ENCODE measurements around the gene REPIN1.
A peak's percentile ranks its signal among the peaks of the same experiment; 100 is the strongest.

Gene REPIN1

DNA sequence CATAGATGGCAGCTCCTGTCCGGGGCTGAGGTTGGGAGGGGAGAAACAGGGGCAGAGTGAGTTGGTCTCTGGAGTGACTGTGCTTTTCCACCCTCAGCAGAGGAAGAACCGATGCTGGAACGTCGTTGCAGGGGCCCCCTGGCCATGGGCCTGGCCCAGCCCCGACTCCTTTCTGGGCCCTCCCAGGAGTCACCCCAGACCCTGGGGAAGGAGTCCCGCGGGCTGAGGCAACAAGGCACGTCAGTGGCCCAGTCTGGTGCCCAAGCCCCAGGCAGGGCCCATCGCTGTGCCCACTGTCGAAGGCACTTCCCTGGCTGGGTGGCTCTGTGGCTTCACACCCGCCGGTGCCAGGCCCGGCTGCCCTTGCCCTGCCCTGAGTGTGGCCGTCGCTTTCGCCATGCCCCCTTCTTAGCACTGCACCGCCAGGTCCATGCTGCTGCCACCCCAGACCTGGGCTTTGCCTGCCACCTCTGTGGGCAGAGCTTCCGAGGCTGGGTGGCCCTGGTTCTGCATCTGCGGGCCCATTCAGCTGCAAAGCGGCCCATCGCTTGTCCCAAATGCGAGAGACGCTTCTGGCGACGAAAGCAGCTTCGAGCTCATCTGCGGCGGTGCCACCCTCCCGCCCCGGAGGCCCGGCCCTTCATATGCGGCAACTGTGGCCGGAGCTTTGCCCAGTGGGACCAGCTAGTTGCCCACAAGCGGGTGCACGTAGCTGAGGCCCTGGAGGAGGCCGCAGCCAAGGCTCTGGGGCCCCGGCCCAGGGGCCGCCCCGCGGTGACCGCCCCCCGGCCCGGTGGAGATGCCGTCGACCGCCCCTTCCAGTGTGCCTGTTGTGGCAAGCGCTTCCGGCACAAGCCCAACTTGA is 2.7 kb downstream of the REPIN1 start:
- Histone ChIP-seq H3K27ac (ENCODE audit: low read length) (peak overlapping the region; percentile 19), H3K36me3 (ENCODE audit: control insufficient read depth in 1 of 2, insufficient read depth in 2 of 2, low read length in 2 of 2) (peaks cover 23 to 37% of the 10 kb centered on the region in 2 donors), H3K4me3 (ENCODE audit: low read depth in 1 of 2, low read length in 2 of 2) (no peak overlapping the region), H3K27me3 (ENCODE audit: low read depth, low read length) (no peaks in the 10 kb centered on the region), H3K4me1 (ENCODE audit: control insufficient read depth in 1 of 2, insufficient read depth in 2 of 2, low read length in 2 of 2) (peaks cover 12 to 45% of the 10 kb centered on the region in 2 donors), H3K9me3 (ENCODE audit: control insufficient read depth in 1 of 2, low read length in 2 of 2) (no peaks in the 10 kb centered on the region)

DNA sequence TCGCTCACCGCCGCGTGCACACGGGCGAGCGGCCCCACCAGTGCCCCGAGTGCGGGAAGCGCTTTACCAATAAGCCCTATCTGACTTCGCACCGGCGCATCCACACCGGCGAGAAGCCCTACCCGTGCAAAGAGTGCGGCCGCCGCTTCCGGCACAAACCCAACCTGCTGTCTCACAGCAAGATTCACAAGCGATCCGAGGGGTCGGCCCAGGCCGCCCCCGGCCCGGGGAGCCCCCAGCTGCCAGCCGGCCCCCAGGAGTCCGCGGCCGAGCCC is 3.3 kb downstream of the REPIN1 start:
- Histone ChIP-seq H3K27me3 (ENCODE audit: low read depth, low read length) (no peaks in the 10 kb centered on the region), H3K4me1 (ENCODE audit: control insufficient read depth in 1 of 2, insufficient read depth in 2 of 2, low read length in 2 of 2) (peaks cover 12 to 45% of the 10 kb centered on the region in 2 donors), H3K4me3 (ENCODE audit: low read depth in 1 of 2, low read length in 2 of 2) (no peak overlapping the region), H3K27ac (ENCODE audit: low read length) (no peak overlapping the region), H3K9me3 (ENCODE audit: control insufficient read depth in 1 of 2, low read length in 2 of 2) (no peaks in the 10 kb centered on the region), H3K36me3 (ENCODE audit: control insufficient read depth in 1 of 2, insufficient read depth in 2 of 2, low read length in 2 of 2) (peaks cover 23 to 37% of the 10 kb centered on the region in 2 donors)

- no peaks in the 10 kb centered on the region for H3K9me3 ChIP-seq (ENCODE audit: control insufficient read depth in 1 of 2, low read length in 2 of 2)
- H3K27me3 ChIP-seq (ENCODE audit: low read depth, low read length): no peaks in the 10 kb centered on the region
- H3K4me1 ChIP-seq (ENCODE audit: control insufficient read depth in 1 of 2, insufficient read depth in 2 of 2, low read length in 2 of 2): peaks cover 12 to 45% of the 10 kb centered on the region in 2 donors
- H3K27ac ChIP-seq (ENCODE audit: low read length): no peak overlapping the region
- H3K4me3 ChIP-seq (ENCODE audit: low read depth in 1 of 2, low read length in 2 of 2): no peak overlapping the region
- peaks cover 23 to 37% of the 10 kb centered on the region in 2 donors for H3K36me3 ChIP-seq (ENCODE audit: control insufficient read depth in 1 of 2, insufficient read depth in 2 of 2, low read length in 2 of 2)
Observed at GRCh38 chr7:150372271-150373048, 3.8 kb downstream of the REPIN1 start.

DNA sequence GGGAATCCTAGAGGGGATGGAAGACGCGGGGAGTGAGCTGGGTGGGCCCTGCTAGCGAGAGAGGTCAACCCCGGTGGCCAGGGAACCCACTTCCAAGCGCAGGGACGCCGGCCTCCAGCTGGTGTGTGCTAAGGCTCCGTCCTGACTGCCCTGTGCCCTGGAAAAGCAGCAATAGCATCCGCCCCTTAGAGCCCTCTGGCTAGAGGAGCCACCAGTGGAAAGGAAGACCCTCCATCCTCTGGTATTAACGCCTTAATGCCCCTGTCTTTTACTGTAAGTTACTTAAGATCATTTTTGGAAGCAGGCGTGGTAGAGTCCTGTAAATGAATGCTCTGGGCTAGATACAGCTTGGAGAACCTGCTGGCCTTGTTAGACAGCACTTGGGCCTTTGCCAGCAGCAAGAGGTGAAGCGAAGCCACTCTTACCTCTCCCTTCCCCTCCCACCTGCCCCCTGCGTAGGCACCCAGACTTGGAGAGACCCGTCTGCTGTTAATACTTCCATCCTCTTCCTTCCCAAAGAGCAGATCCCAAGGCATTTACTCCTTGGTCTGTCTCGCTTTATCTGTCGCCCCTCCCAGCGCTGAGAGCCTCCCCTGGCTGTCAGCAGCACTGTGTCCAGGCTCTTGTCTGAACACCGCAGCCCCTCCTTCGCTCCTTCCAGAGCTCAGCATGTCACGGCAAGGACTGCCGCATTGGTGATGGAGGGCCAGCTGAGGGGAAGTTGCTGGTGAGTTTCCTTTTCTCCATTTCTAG is 4.6 kb downstream of the REPIN1 start:
- peaks cover 23 to 37% of the 10 kb centered on the region in 2 donors for H3K36me3 ChIP-seq (ENCODE audit: control insufficient read depth in 1 of 2, insufficient read depth in 2 of 2, low read length in 2 of 2)
- no peaks in the 10 kb centered on the region for H3K27me3 ChIP-seq (ENCODE audit: low read depth, low read length)
- H3K9me3 ChIP-seq (ENCODE audit: control insufficient read depth in 1 of 2, low read length in 2 of 2): no peaks in the 10 kb centered on the region
- peak overlapping the region; percentile 19 for H3K27ac ChIP-seq (ENCODE audit: low read length)
- no peak overlapping the region for H3K4me3 ChIP-seq (ENCODE audit: low read depth in 1 of 2, low read length in 2 of 2)
- peaks cover 12 to 46% of the 10 kb centered on the region in 2 donors for H3K4me1 ChIP-seq (ENCODE audit: control insufficient read depth in 1 of 2, insufficient read depth in 2 of 2, low read length in 2 of 2)

GRCh38 chr7:150374026-150374425 is 5.4 kb downstream of the REPIN1 start:
- Histone ChIP-seq H3K27me3 (ENCODE audit: low read depth, low read length) (no peaks in the 10 kb centered on the region), H3K36me3 (ENCODE audit: control insufficient read depth in 1 of 2, insufficient read depth in 2 of 2, low read length in 2 of 2) (peaks cover 23 to 37% of the 10 kb centered on the region in 2 donors), H3K4me3 (ENCODE audit: low read depth in 1 of 2, low read length in 2 of 2) (no peak overlapping the region), H3K9me3 (ENCODE audit: control insufficient read depth in 1 of 2, low read length in 2 of 2) (no peaks in the 10 kb centered on the region), H3K27ac (ENCODE audit: low read length) (peak overlapping the region; percentile 19), H3K4me1 (ENCODE audit: control insufficient read depth in 1 of 2, insufficient read depth in 2 of 2, low read length in 2 of 2) (peaks cover 12 to 50% of the 10 kb centered on the region in 2 donors)

GRCh38 chr7:150374472-150374871 is 5.8 kb downstream of the REPIN1 start:
- no peak overlapping the region for H3K27ac ChIP-seq (ENCODE audit: low read length)
- peaks cover 12 to 46% of the 10 kb centered on the region in 2 donors for H3K4me1 ChIP-seq (ENCODE audit: control insufficient read depth in 1 of 2, insufficient read depth in 2 of 2, low read length in 2 of 2)
- H3K27me3 ChIP-seq (ENCODE audit: low read depth, low read length): no peaks in the 10 kb centered on the region
- H3K4me3 ChIP-seq (ENCODE audit: low read depth in 1 of 2, low read length in 2 of 2): no peak overlapping the region
- peaks cover 23 to 37% of the 10 kb centered on the region in 2 donors for H3K36me3 ChIP-seq (ENCODE audit: control insufficient read depth in 1 of 2, insufficient read depth in 2 of 2, low read length in 2 of 2)
- no peaks in the 10 kb centered on the region for H3K9me3 ChIP-seq (ENCODE audit: control insufficient read depth in 1 of 2, low read length in 2 of 2)

DNA sequence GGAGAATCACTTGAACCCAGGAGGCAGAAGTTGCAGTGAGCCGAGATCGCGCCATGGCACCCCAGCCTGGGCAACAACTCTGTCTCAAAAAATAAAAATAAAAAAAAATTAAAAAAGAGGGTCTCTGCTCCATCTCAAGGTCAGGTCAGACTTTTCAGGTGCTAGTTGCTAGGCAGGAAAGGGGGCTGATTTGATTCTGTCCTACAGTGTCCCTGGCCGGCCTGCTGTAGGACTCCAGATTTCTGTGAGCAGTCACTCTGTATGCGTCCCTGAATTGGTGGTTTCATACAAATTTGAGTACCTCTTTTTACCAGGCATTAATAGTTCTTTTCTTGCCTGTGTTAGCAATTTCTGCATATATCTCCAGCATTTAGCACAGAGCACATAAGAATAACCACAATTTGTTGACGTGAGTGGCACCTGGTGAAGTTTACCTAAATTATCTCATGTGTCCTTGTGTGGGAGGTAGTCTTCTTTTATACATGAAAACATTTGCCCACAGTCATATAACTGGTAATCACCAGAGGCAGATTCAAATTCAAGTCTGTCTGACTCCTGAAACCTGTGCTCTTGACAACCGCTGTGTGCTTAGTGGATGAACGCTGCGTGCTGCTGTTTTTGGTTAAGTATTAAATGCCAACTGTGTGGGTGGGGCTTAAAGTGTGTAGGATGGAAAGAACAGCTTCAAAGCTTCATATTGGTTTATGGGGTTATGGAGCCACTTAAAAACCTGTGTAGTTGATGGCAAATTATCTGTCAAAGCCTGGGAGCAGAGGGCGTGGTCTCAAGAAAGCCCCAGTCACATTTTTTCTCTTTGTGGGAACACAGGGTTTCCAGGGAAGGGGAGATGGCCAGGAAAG is 7.3 kb downstream of the REPIN1 start:
- Histone ChIP-seq H3K36me3 (ENCODE audit: control insufficient read depth in 1 of 2, insufficient read depth in 2 of 2, low read length in 2 of 2) (peaks cover 18 to 33% of the 10 kb centered on the region in 2 donors), H3K4me3 (ENCODE audit: low read depth in 1 of 2, low read length in 2 of 2) (no peak overlapping the region), H3K27ac (ENCODE audit: low read length) (no peak overlapping the region), H3K4me1 (ENCODE audit: control insufficient read depth in 1 of 2, insufficient read depth in 2 of 2, low read length in 2 of 2) (peaks cover 7 to 45% of the 10 kb centered on the region in 2 donors), H3K9me3 (ENCODE audit: control insufficient read depth in 1 of 2, low read length in 2 of 2) (no peaks in the 10 kb centered on the region), H3K27me3 (ENCODE audit: low read depth, low read length) (no peaks in the 10 kb centered on the region)

DNA sequence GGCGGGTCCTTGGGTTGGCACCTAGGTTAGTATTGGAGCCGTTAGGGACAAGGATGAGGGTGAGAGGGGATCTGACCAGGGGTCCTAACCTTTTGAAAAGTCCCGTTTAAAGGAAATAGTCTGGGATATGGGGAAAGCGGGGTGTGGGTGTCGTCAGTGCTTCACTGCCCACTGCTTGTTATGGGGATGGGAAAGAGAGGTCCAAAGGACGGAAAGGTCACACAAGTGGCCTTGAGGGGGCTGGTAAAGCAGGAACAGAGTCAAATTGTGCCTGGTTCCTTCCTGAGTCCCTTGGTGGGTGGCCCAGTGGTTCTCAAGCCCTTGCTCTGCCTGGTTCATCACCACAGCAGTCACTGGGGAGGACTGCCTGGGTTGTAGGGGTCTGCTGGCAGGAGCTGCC is 7.9 kb downstream of the REPIN1 start:
- H3K9me3 ChIP-seq (ENCODE audit: control insufficient read depth in 1 of 2, low read length in 2 of 2): no peaks in the 10 kb centered on the region
- H3K27ac ChIP-seq (ENCODE audit: low read length): peak overlapping the region; percentile 11
- no peak overlapping the region for H3K4me3 ChIP-seq (ENCODE audit: low read depth in 1 of 2, low read length in 2 of 2)
- no peaks in the 10 kb centered on the region for H3K27me3 ChIP-seq (ENCODE audit: low read depth, low read length)
- H3K4me1 ChIP-seq (ENCODE audit: control insufficient read depth in 1 of 2, insufficient read depth in 2 of 2, low read length in 2 of 2): peaks cover 7 to 41% of the 10 kb centered on the region in 2 donors
- peaks cover 12 to 26% of the 10 kb centered on the region in 2 donors for H3K36me3 ChIP-seq (ENCODE audit: control insufficient read depth in 1 of 2, insufficient read depth in 2 of 2, low read length in 2 of 2)

- peaks cover 7 to 42% of the 10 kb centered on the region in 2 donors for H3K4me1 ChIP-seq (ENCODE audit: control insufficient read depth in 1 of 2, insufficient read depth in 2 of 2, low read length in 2 of 2)
Observed at GRCh38 chr7:150377196-150377595, 8.6 kb downstream of the REPIN1 start.

GRCh38 chr7:150377635-150378034 is 9.0 kb downstream of the REPIN1 start:
- Histone ChIP-seq H3K4me1 (ENCODE audit: control insufficient read depth in 1 of 2, insufficient read depth in 2 of 2, low read length in 2 of 2) (peaks cover 7 to 38% of the 10 kb centered on the region in 2 donors), H3K36me3 (ENCODE audit: control insufficient read depth in 1 of 2, insufficient read depth in 2 of 2, low read length in 2 of 2) (peaks cover 12 to 16% of the 10 kb centered on the region in 2 donors), H3K9me3 (ENCODE audit: control insufficient read depth in 1 of 2, low read length in 2 of 2) (no peaks in the 10 kb centered on the region), H3K27ac (ENCODE audit: low read length) (peak overlapping the region; percentile 90), H3K4me3 (ENCODE audit: low read depth in 1 of 2, low read length in 2 of 2) (no peak overlapping the region), H3K27me3 (ENCODE audit: low read depth, low read length) (no peaks in the 10 kb centered on the region)

More at GRCh38 chr7:150377196-150377595, 8.6 kb downstream of the REPIN1 start:
- Histone ChIP-seq H3K27ac (ENCODE audit: low read length) (peak overlapping the region; percentile 11), H3K27me3 (ENCODE audit: low read depth, low read length) (no peaks in the 10 kb centered on the region), H3K4me3 (ENCODE audit: low read depth in 1 of 2, low read length in 2 of 2) (no peak overlapping the region), H3K9me3 (ENCODE audit: control insufficient read depth in 1 of 2, low read length in 2 of 2) (no peaks in the 10 kb centered on the region), H3K36me3 (ENCODE audit: control insufficient read depth in 1 of 2, insufficient read depth in 2 of 2, low read length in 2 of 2) (peaks cover 12 to 20% of the 10 kb centered on the region in 2 donors)
